ENCODE data around the gene GRM4.

DNA sequence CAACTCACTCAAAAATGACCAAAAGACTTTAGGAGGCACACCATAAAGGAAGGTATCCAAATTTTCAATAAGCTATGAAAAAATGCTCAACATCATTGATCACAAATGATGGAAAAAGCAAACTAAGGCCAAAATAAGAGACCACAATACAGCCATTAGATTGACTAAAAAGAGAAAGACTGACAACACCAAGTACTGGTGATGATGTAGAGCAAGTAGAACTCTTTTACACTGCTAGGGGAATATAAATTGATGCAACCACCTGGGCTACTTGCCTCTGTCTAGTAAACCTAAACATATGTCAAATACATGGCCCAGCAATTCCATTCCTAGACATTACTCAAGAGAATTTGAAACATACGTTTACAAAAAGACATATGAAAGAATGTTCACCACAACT lies 148.6 kb downstream of the GRM4 start:
- TF ChIP-seq POLR2A (IDR thresholded peaks at IDR 0.05; ENCODE audit: low read length) (no peak), GATA1 (IDR thresholded peaks at IDR 0.05; ENCODE audit: low read depth, low read length) (no peak)
